H9 (cell line): ENCODE data around the gene GRID1. TPM values are rescaled to one million over a fixed set of nuclear protein-coding genes. Genes with fewer than 3 reads are reported as not detected.

Experiments used
- DNase-seq: peaks from one replicate; pipeline ENCODE4 v3.0.0-alpha.2; 2017
- H2AFZ ChIP-seq: one replicate; pipeline ENCODE4 v1.6.1; 2013; ENCODE audit warnings: mild to moderate bottlenecking, low read length, control low read depth, moderate library complexity
- H2AK5ac ChIP-seq: 2 replicates; pipeline ENCODE4 v1.6.1; 2013; ENCODE audit warnings: low read length, control low read depth, mixed read lengths; ENCODE audit not compliant: insufficient read length
- H2BK120ac ChIP-seq: one replicate; pipeline ENCODE4 v1.6.1; 2013; ENCODE audit warnings: low read depth, mild to moderate bottlenecking, low read length, control low read depth, inconsistent platforms; ENCODE audit not compliant: poor library complexity, severe bottlenecking
- H2BK12ac ChIP-seq: 2 replicates; pipeline ENCODE4 v1.6.1; 2013; ENCODE audit warnings: low read length, control low read depth, mixed read lengths, low read depth; ENCODE audit not compliant: insufficient read length
- H2BK15ac ChIP-seq: 2 replicates; pipeline ENCODE4 v1.6.1; 2013; ENCODE audit warnings: low read depth, low read length, control low read depth
- H2BK20ac ChIP-seq: one replicate; pipeline ENCODE4 v1.6.1; 2013; ENCODE audit warnings: low read depth, mild to moderate bottlenecking, low read length, control low read depth, inconsistent platforms; ENCODE audit not compliant: poor library complexity, severe bottlenecking
- H2BK5ac ChIP-seq: 2 replicates; pipeline ENCODE4 v1.6.1; 2013; ENCODE audit warnings: low read length, control low read depth, mixed read lengths; ENCODE audit not compliant: insufficient read length
- H3K14ac ChIP-seq: 2 replicates; pipeline ENCODE4 v1.6.1; 2013; ENCODE audit warnings: low read length, control low read depth; ENCODE audit not compliant: insufficient read depth
- H3K18ac ChIP-seq: 2 replicates; pipeline ENCODE4 v1.6.1; 2013; ENCODE audit warnings: low read depth, mild to moderate bottlenecking, mixed read lengths, low read length, control low read depth; ENCODE audit not compliant: insufficient read length
- H3K23ac ChIP-seq: 2 replicates; pipeline ENCODE4 v1.6.1; 2013; ENCODE audit warnings: low read length, control low read depth, mixed read lengths, low read depth; ENCODE audit not compliant: insufficient read length
- H3K23me2 ChIP-seq: 2 replicates; pipeline ENCODE4 v1.6.1; 2013; ENCODE audit warnings: low read depth, mild to moderate bottlenecking, mixed read lengths, low read length, control low read depth; ENCODE audit not compliant: insufficient read length, poor library complexity, severe bottlenecking
- H3K27ac ChIP-seq: 2 replicates; pipeline ENCODE4 v1.5.1; 2013; ENCODE audit warnings: low read length, control low read depth, mixed read lengths, low read depth; ENCODE audit not compliant: insufficient read length
- H3K27me3 ChIP-seq: 2 replicates; pipeline ENCODE4 v1.6.1; 2013; ENCODE audit warnings: low read length, control low read depth, inconsistent platforms; ENCODE audit not compliant: insufficient read depth
- H3K4ac ChIP-seq: 2 replicates; pipeline ENCODE4 v1.6.1; 2013; ENCODE audit warnings: low read depth, mild to moderate bottlenecking, control low read depth, inconsistent platforms, low read length, moderate library complexity
- H3K4me1 ChIP-seq: 2 replicates; pipeline ENCODE4 v1.6.1; 2013; ENCODE audit warnings: low read length, control low read depth, inconsistent platforms; ENCODE audit not compliant: insufficient read depth
- H3K4me2 ChIP-seq: 2 replicates; pipeline ENCODE4 v1.6.1; 2013; ENCODE audit warnings: low read length, control low read depth, mixed read lengths; ENCODE audit not compliant: insufficient read length, insufficient read depth
- H3K56ac ChIP-seq: 2 replicates; pipeline ENCODE4 v1.6.1; 2013; ENCODE audit warnings: low read depth, mild to moderate bottlenecking, mixed read lengths, low read length, control low read depth; ENCODE audit not compliant: insufficient read length
- H3K79me1 ChIP-seq: 2 replicates; pipeline ENCODE4 v1.6.1; 2013; ENCODE audit warnings: low read depth, mild to moderate bottlenecking, moderate library complexity, low read length, control low read depth, inconsistent platforms; ENCODE audit not compliant: insufficient read depth, poor library complexity, severe bottlenecking
- H3K79me2 ChIP-seq: 2 replicates; pipeline ENCODE4 v1.6.1; 2013; ENCODE audit warnings: low read length, control low read depth, inconsistent platforms; ENCODE audit not compliant: insufficient read depth
- H3K9ac ChIP-seq: 2 replicates; pipeline ENCODE4 v1.6.1; 2013; ENCODE audit warnings: low read length, control low read depth, mixed read lengths; ENCODE audit not compliant: insufficient read length; ENCODE audit errors: extremely low read depth
- H3K9me3 ChIP-seq: one replicate; pipeline ENCODE4 v1.6.1; 2013; ENCODE audit warnings: low read depth, low read length, inconsistent platforms; ENCODE audit not compliant: control insufficient read depth
- H3T11ph ChIP-seq: one replicate; pipeline ENCODE4 v1.6.1; 2013; ENCODE audit warnings: mild to moderate bottlenecking, low read length, control low read depth, inconsistent platforms
- H4K20me1 ChIP-seq: one replicate; pipeline ENCODE4 v1.6.1; 2013; ENCODE audit not compliant: control insufficient read depth, insufficient read length, insufficient read depth
- H4K5ac ChIP-seq: 2 replicates; pipeline ENCODE4 v1.6.1; 2013; ENCODE audit warnings: low read depth, mild to moderate bottlenecking, mixed read lengths, low read length, control low read depth; ENCODE audit not compliant: insufficient read length
- H4K8ac ChIP-seq: replicated peaks from 2 replicates; pipeline ENCODE4 v1.6.1; 2013; ENCODE audit warnings: low read length, control low read depth, mixed read lengths, low read depth; ENCODE audit not compliant: insufficient read length
- H4K91ac ChIP-seq: 2 replicates; pipeline ENCODE4 v1.6.1; 2013; ENCODE audit warnings: low read depth, mild to moderate bottlenecking, moderate library complexity, mixed read lengths, low read length, control low read depth; ENCODE audit not compliant: insufficient read length
- H3K27ac Mint-ChIP-seq, 3 experiments: 2 replicates in 2 of 3; 3 replicates in 1 of 3; pipeline ENCODE4 v1.8.0; 2020 to 2021; ENCODE audit warnings: mixed read lengths in 3 of 3, mild to moderate bottlenecking in 1 of 3, moderate library complexity in 1 of 3
- H3K27me3 Mint-ChIP-seq: 2 replicates; pipeline ENCODE4 v1.8.0; 2021; ENCODE audit warnings: low read depth, mild to moderate bottlenecking, moderate library complexity, mixed read lengths
- H3K36me3 Mint-ChIP-seq, 3 experiments: 2 replicates in 2 of 3; 3 replicates in 1 of 3; pipeline ENCODE4 v1.8.0; 2020 to 2021; ENCODE audit warnings: low read depth in 3 of 3, mixed read lengths in 3 of 3; ENCODE audit not compliant: insufficient read depth in 1 of 3
- H3K4me1 Mint-ChIP-seq, 2 experiments: 2 replicates each; pipeline ENCODE4 v1.8.0; 2020; ENCODE audit warnings: mixed read lengths in 2 of 2
- H3K4me3 Mint-ChIP-seq, 2 experiments: 2 replicates in 1 of 2; 3 replicates in 1 of 2; pipeline ENCODE4 v1.8.0; 2020 to 2021; ENCODE audit warnings: mild to moderate bottlenecking in 2 of 2, mixed read lengths in 2 of 2, moderate library complexity in 1 of 2
- H3K9me3 Mint-ChIP-seq, 2 experiments: 2 replicates in 1 of 2; 3 replicates in 1 of 2; pipeline ENCODE4 v1.8.0; 2020; ENCODE audit warnings: mild to moderate bottlenecking in 2 of 2, mixed read lengths in 2 of 2, moderate library complexity in 1 of 2
- CTCF ChIP-seq: fragments of 200-600 bp; sonication (generic); conservative IDR thresholded peaks from 3 replicates; pipeline ENCODE4 v1.8.0; 2021; ENCODE audit warnings: antibody characterized with exemption, mild to moderate bottlenecking
- WGBS: extraction: QIAGEN DNeasy Blood & Tissue Kit; methylation state at CpG from one replicate; pipeline ENCODE4 v1.1.7; 2013; ENCODE audit warnings: missing lambda C conversion rate, low lambda C conversion rate, mixed read lengths; ENCODE audit not compliant: insufficient read length; ENCODE audit errors: extremely low coverage; 5-methylcytosine and 5-hydroxymethylcytosine counted together
- total RNA-seq: library from RNA; stranded (reverse); gene quantifications from 2 replicates; pipeline ENCODE4 v1.2.1, GENCODE V29; 2021

The GRID1 gene
- total RNA-seq, 1 experiment from 2014 or later, result 0.35 TPM

GRCh38 chr10:85696893-85697292 lies 669.7 kb downstream of the GRID1 start:
- no peak overlapping the region for H3K27ac Mint-ChIP-seq
- H3K23me2 ChIP-seq, result no peaks in the 10 kb centered on the region
- H3K4me3 Mint-ChIP-seq, result no peak overlapping the region
- H4K8ac ChIP-seq, result no peak overlapping the region
- no peak overlapping the region for H2BK120ac ChIP-seq
- no peak overlapping the region for H3K9ac ChIP-seq
- no peak overlapping the region for H2BK20ac ChIP-seq
- H3K9me3 ChIP-seq, result no peaks in the 10 kb centered on the region
- H3K27me3 Mint-ChIP-seq, result no peaks in the 10 kb centered on the region; the same call in 1 of the 2 replicates
- no peak overlapping the region for H3K4me2 ChIP-seq
- no peak for DNase-seq
- no peaks in the 10 kb centered on the region for H4K20me1 ChIP-seq
- no peak overlapping the region for H2BK5ac ChIP-seq
- no peak overlapping the region for H3K27ac ChIP-seq
- no peak overlapping the region for H2AK5ac ChIP-seq
- no peaks in the 10 kb centered on the region for H3K36me3 Mint-ChIP-seq
- no CpG with 5 or more reads among the region's 1 CpG for WGBS
- no peak overlapping the region for H4K91ac ChIP-seq
- no peak overlapping the region for H2AFZ ChIP-seq
- H3K79me2 ChIP-seq, result no peaks in the 10 kb centered on the region
- H3T11ph ChIP-seq, result no peak overlapping the region
- H3K79me1 ChIP-seq, result no peaks in the 10 kb centered on the region
- H3K9me3 Mint-ChIP-seq, result no peaks in the 10 kb centered on the region
- H3K4ac ChIP-seq, result no peak overlapping the region
- H3K56ac ChIP-seq, result no peak overlapping the region
- H3K4me1 Mint-ChIP-seq, result no peaks in the 10 kb centered on the region
- no peak overlapping the region for H2BK12ac ChIP-seq
- no peak overlapping the region for H2BK15ac ChIP-seq
- H3K4me1 ChIP-seq, result no peaks in the 10 kb centered on the region
- TF ChIP-seq CTCF, result no peak
- H4K5ac ChIP-seq, result no peak overlapping the region
- H3K23ac ChIP-seq, result no peak overlapping the region
- H3K18ac ChIP-seq, result no peak overlapping the region
- no peak overlapping the region for H3K14ac ChIP-seq
- H3K27me3 ChIP-seq, result no peaks in the 10 kb centered on the region
